ENCODE results near the gene TMEM207.

DNA sequence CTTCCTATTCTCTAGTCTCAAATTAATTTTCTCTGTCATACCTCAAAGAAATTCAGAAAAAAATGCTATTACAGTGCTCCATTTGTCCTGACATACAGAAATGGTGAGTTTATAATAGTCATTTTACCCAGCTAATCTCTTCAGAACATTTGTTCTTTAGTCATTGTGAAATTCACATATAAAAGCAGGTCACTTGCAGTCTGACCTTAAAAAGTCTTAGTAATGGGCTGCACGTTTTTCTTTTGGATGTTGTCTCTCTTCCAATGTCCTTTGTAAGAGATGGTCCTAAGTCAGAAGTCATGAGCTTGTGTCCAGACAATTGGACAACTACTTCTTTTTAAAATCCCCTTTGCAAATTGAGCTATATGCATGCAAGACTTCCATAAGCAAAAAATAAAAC lies 47.2 kb upstream of the TMEM207 start:
- TF ChIP-seq POLR2A (IDR thresholded peaks at IDR 0.05; ENCODE audit: low read length), result no peak
- TF ChIP-seq GATA1 (IDR thresholded peaks at IDR 0.05; ENCODE audit: low read depth, low read length), result no peak

Measured in erythroblast (primary cell).